ENCODE results near the gene CLEC2A. TPM values are rescaled to one million over a fixed set of nuclear protein-coding genes. Genes with fewer than 3 reads are reported as not detected.

The CLEC2A gene
- total RNA-seq, 1 donor, result not detected

DNA sequence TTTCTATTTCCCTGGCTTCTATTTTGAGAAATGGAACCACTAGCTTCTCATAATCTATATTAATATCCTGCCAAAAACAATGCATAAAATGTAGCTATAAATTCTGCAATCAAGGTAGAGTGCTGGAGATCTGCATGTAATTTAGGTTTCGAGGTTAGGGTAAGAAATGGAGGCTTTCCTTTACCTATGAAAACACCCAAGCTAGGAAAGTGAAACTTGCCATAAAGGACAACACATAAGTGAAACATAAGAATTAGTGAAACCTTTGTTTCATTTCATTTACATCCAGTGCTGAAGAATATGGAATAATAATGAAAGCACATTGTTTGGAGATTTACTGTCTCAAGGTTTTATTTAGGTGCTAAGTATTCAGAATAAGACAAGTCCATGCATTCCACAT lies 9.7 kb downstream of the CLEC2A start:
- no peak overlapping the region for H3K4me3 ChIP-seq (ENCODE audit: insufficient read depth, low read length)
- no peaks in the 10 kb centered on the region for H3K4me1 ChIP-seq (ENCODE audit: insufficient read depth, low read length)
- no peaks in the 10 kb centered on the region for H3K36me3 ChIP-seq (ENCODE audit: insufficient read depth, low read length)
- no peak for DNase-seq (ENCODE audit: insufficient read length, low spot score, missing footprints)
- H3K4me2 ChIP-seq (ENCODE audit: insufficient read depth, low read length), result no peak overlapping the region
- H3K79me2 ChIP-seq (ENCODE audit: insufficient read depth, low read length), result no peaks in the 10 kb centered on the region
- no peaks in the 10 kb centered on the region for H3K9me3 ChIP-seq (ENCODE audit: low read depth, low read length)
- no peak overlapping the region for H2AFZ ChIP-seq (ENCODE audit: low read length)
- TF ChIP-seq, protein P1, sequence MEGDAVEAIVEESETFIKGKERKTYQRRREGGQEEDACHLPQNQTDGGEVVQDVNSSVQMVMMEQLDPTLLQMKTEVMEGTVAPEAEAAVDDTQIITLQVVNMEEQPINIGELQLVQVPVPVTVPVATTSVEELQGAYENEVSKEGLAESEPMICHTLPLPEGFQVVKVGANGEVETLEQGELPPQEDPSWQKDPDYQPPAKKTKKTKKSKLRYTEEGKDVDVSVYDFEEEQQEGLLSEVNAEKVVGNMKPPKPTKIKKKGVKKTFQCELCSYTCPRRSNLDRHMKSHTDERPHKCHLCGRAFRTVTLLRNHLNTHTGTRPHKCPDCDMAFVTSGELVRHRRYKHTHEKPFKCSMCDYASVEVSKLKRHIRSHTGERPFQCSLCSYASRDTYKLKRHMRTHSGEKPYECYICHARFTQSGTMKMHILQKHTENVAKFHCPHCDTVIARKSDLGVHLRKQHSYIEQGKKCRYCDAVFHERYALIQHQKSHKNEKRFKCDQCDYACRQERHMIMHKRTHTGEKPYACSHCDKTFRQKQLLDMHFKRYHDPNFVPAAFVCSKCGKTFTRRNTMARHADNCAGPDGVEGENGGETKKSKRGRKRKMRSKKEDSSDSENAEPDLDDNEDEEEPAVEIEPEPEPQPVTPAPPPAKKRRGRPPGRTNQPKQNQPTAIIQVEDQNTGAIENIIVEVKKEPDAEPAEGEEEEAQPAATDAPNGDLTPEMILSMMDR (IDR thresholded peaks at IDR 0.05; ENCODE audit: extremely low read depth, low read depth, low read length), result no peak
- no peaks in the 10 kb centered on the region for H4K20me1 ChIP-seq (ENCODE audit: insufficient read depth, low read length)
- H3K27me3 ChIP-seq (ENCODE audit: insufficient read depth, low read length), result no peaks in the 10 kb centered on the region
- no peak overlapping the region for H3K27ac ChIP-seq (ENCODE audit: low read depth, low read length)

DNA sequence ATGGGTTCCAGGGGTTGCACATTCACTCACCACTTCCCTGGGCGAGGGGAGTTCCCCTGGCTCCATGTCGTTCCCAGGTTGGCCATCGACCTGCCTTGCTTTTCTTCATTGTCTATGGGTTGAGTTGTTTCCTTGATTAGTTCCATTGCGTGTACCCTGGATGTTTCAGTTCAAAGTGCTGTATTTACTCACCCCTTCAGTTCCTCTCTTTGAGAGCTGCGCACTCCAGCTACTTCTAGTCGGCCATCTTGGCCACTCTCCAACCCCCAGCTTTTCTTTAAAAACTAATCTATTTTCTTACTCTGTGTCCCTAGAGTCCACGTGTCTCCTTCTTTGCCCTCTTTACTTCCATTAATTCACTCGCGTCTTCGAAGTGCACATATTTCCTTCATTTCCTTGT lies 11.7 kb downstream of the CLEC2A start:
- H3K79me2 ChIP-seq (ENCODE audit: insufficient read depth, low read length), result no peaks in the 10 kb centered on the region
- no peak overlapping the region for H2AFZ ChIP-seq (ENCODE audit: low read length)
- no peaks in the 10 kb centered on the region for H3K36me3 ChIP-seq (ENCODE audit: insufficient read depth, low read length)
- no peak overlapping the region for H3K4me3 ChIP-seq (ENCODE audit: insufficient read depth, low read length)
- TF ChIP-seq, protein P1 (IDR thresholded peaks at IDR 0.05; ENCODE audit: extremely low read depth, low read depth, low read length), result no peak
- no peaks in the 10 kb centered on the region for H3K9me3 ChIP-seq (ENCODE audit: low read depth, low read length)
- no peak overlapping the region for H3K27ac ChIP-seq (ENCODE audit: low read depth, low read length)
- H3K27me3 ChIP-seq (ENCODE audit: insufficient read depth, low read length), result no peaks in the 10 kb centered on the region
- no peaks in the 10 kb centered on the region for H3K4me1 ChIP-seq (ENCODE audit: insufficient read depth, low read length)
- H3K4me2 ChIP-seq (ENCODE audit: insufficient read depth, low read length), result no peak overlapping the region
- no peaks in the 10 kb centered on the region for H4K20me1 ChIP-seq (ENCODE audit: insufficient read depth, low read length)
- no peak for DNase-seq (ENCODE audit: insufficient read length, low spot score, missing footprints)

DNA sequence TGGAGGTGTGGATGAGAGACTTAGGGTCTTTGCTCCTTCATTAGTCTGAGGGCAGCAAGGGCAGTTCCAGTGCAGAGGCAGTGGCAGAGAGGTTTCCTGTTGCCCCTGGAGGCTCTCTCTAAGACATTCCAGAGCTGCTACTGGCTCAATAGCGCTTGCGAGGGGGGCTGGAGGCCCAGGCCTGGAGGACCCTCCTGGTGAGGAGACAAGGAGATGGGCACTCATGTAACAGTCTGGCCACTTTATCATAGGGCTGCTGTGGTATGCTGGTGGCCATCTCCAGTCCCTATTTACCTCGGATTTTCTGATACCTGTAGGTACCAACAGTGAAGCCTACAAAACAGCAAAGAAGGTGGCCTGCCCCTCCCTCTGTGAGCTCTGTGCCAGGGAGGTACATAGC lies 12.7 kb downstream of the CLEC2A start:
- H3K79me2 ChIP-seq (ENCODE audit: insufficient read depth, low read length), result no peaks in the 10 kb centered on the region
- H3K9me3 ChIP-seq (ENCODE audit: low read depth, low read length), result no peaks in the 10 kb centered on the region
- TF ChIP-seq, protein P1 (IDR thresholded peaks at IDR 0.05; ENCODE audit: extremely low read depth, low read depth, low read length), result no peak
- H3K4me1 ChIP-seq (ENCODE audit: insufficient read depth, low read length), result no peaks in the 10 kb centered on the region
- DNase-seq (ENCODE audit: insufficient read length, low spot score, missing footprints), result no peak
- H3K27me3 ChIP-seq (ENCODE audit: insufficient read depth, low read length), result no peaks in the 10 kb centered on the region
- H3K27ac ChIP-seq (ENCODE audit: low read depth, low read length), result no peak overlapping the region
- no peaks in the 10 kb centered on the region for H3K36me3 ChIP-seq (ENCODE audit: insufficient read depth, low read length)
- no peaks in the 10 kb centered on the region for H4K20me1 ChIP-seq (ENCODE audit: insufficient read depth, low read length)
- H3K4me2 ChIP-seq (ENCODE audit: insufficient read depth, low read length), result no peak overlapping the region
- no peak overlapping the region for H2AFZ ChIP-seq (ENCODE audit: low read length)
- H3K4me3 ChIP-seq (ENCODE audit: insufficient read depth, low read length), result no peak overlapping the region

DNA sequence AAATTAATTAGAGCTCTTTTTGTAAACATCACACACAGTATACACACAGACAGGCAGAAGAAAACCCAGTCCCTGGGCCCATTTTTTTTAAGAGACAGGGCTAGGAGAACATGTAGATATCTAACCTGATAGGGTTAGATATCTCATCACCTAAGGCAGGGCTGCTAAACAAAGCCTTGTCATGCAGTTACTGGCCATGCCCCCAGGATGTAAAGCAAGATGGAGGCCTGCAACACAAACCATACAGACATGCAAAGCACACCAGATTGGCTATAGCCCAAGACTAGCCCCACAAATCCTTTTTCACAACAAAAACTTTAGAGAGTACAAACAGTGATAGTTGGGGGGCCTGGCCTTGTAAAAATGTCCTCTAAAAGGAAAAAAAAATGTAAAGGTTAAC lies 20.5 kb downstream of the CLEC2A start:
- H3K4me1 ChIP-seq (ENCODE audit: insufficient read depth, low read length), result no peaks in the 10 kb centered on the region
- no peaks in the 10 kb centered on the region for H4K20me1 ChIP-seq (ENCODE audit: insufficient read depth, low read length)
- no peak overlapping the region for H2AFZ ChIP-seq (ENCODE audit: low read length)
- H3K9me3 ChIP-seq (ENCODE audit: low read depth, low read length), result peaks cover 5% of the 10 kb centered on the region
- DNase-seq (ENCODE audit: insufficient read length, low spot score, missing footprints), result no peak
- no peak overlapping the region for H3K27ac ChIP-seq (ENCODE audit: low read depth, low read length)
- TF ChIP-seq, protein P1 (IDR thresholded peaks at IDR 0.05; ENCODE audit: extremely low read depth, low read depth, low read length), result no peak
- H3K4me2 ChIP-seq (ENCODE audit: insufficient read depth, low read length), result no peak overlapping the region
- no peaks in the 10 kb centered on the region for H3K36me3 ChIP-seq (ENCODE audit: insufficient read depth, low read length)
- H3K4me3 ChIP-seq (ENCODE audit: insufficient read depth, low read length), result no peak overlapping the region
- H3K79me2 ChIP-seq (ENCODE audit: insufficient read depth, low read length), result no peaks in the 10 kb centered on the region
- no peaks in the 10 kb centered on the region for H3K27me3 ChIP-seq (ENCODE audit: insufficient read depth, low read length)
